ENCODE data around the gene PANK4. TPM values are rescaled to one million over a fixed set of nuclear protein-coding genes. Genes with fewer than 3 reads are reported as not detected.

Gene PANK4
- total RNA-seq, 1 experiment from 2014 or later = 32.2 TPM

DNA sequence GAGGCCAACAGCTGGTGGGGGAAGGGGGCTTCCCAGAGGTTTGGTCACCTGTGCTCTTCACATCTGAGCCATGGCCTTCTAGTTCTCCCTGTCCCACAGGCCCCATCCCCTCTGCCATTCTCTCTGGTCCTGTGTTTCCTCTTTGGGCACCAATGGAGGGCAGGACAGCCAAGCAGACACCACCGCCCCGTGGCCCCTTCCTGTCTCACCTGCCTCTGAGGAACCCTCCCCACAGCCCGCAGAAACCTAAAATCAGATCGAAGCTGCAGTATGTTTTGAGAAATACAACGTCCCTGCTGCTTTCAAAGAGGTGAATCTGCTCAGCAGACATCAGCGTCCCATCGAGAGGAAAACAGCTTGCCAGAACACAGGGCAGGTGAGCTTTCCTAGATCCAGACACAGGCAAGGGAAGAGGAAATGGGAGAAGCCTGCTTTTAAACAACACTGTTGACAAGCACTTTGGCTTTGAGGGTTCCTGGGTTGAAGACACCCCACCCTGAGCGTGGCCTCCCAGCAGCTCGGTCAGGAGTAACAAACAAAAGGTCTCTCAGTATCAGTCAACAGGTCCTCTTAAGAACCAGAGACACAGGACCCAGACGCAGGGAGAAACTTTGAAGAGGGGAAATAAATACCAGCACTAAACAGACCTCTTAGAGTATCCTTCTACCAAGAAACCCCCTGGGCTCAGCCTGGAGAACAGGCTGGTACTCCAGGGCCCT is 2.3 kb downstream of the PANK4 start:
- Histone ChIP-seq H3K79me2 (ENCODE audit: insufficient read depth, low read length) (peaks cover 25% of the 10 kb centered on the region; the same call in 1 of the 2 replicates), H4K91ac (ENCODE audit: insufficient read length, low read depth, low read length) (no peak overlapping the region), H3K79me1 (ENCODE audit: insufficient read depth, low read depth, low read length, poor library complexity, severe bottlenecking) (peaks cover 16% of the 10 kb centered on the region), H4K20me1 (ENCODE audit: control insufficient read depth, insufficient read depth, insufficient read length) (no peaks in the 10 kb centered on the region), H3K18ac (ENCODE audit: insufficient read length, low read depth, low read length) (no peak overlapping the region), H3K27ac (ENCODE audit: insufficient read length, low read depth, low read length) (no peak overlapping the region), H3K9ac (ENCODE audit: extremely low read depth, insufficient read length, low read length) (no peak overlapping the region), H2BK5ac (ENCODE audit: insufficient read length, low read length) (no peak overlapping the region), H2BK12ac (ENCODE audit: insufficient read length, low read depth, low read length) (no peak overlapping the region), H3K23me2 (ENCODE audit: insufficient read length, low read depth, low read length, poor library complexity, severe bottlenecking) (peaks cover 11% of the 10 kb centered on the region), H4K8ac (replicated peaks; ENCODE audit: insufficient read length, low read depth, low read length) (no peak overlapping the region), H4K5ac (ENCODE audit: insufficient read length, low read depth, low read length) (no peak overlapping the region), H3K4me1 (ENCODE audit: insufficient read depth, low read length) (peaks cover 2% of the 10 kb centered on the region; the same call in 1 of the 2 replicates), H3K4me2 (ENCODE audit: insufficient read depth, insufficient read length, low read length) (no peak overlapping the region), H3K27me3 (ENCODE audit: insufficient read depth, low read length) (peaks cover 18% of the 10 kb centered on the region; the same call in 1 of the 2 replicates), H3K23ac (ENCODE audit: insufficient read length, low read depth, low read length) (no peak overlapping the region), H3K9me3 (ENCODE audit: control insufficient read depth, low read depth, low read length) (no peaks in the 10 kb centered on the region), H2BK120ac (ENCODE audit: low read depth, low read length, poor library complexity, severe bottlenecking) (no peak overlapping the region), H3K56ac (ENCODE audit: insufficient read length, low read depth, low read length) (no peak overlapping the region), H2BK15ac (ENCODE audit: low read depth, low read length) (no peak overlapping the region), H2AFZ (ENCODE audit: low read length) (no peak overlapping the region), H2AK5ac (ENCODE audit: insufficient read length, low read length) (no peak overlapping the region), H3T11ph (ENCODE audit: low read length) (no peak overlapping the region), H2BK20ac (ENCODE audit: low read depth, low read length, poor library complexity, severe bottlenecking) (no peak overlapping the region), H3K4ac (ENCODE audit: low read depth, low read length) (no peak overlapping the region), H3K14ac (ENCODE audit: insufficient read depth, low read length) (no peak overlapping the region)
- no peak for DNase-seq
- Mint-ChIP-seq H3K4me1 (peaks cover 25 to 29% of the 10 kb centered on the region in 2 experiments), H3K36me3 (ENCODE audit: insufficient read depth in 1 of 3, low read depth in 3 of 3) (peaks cover 19 to 27% (median 19%) of the 10 kb centered on the region in 3 experiments), H3K27ac (peak overlapping the region in 2 of 3 experiments; percentile 40 to 57; a peak in 2 of 7 replicates), H3K4me3 (peak overlapping the region; percentile 89 to 96), H3K27me3 (ENCODE audit: low read depth) (peaks cover 24% of the 10 kb centered on the region), H3K9me3 (no peaks in the 10 kb centered on the region; a peak in 2 of 5 replicates)
- WGBS (ENCODE audit: extremely low coverage, insufficient read length, low lambda C conversion rate) = no CpG with 5 or more reads among the region's 10 CpGs
- TF ChIP-seq, protein P1, sequence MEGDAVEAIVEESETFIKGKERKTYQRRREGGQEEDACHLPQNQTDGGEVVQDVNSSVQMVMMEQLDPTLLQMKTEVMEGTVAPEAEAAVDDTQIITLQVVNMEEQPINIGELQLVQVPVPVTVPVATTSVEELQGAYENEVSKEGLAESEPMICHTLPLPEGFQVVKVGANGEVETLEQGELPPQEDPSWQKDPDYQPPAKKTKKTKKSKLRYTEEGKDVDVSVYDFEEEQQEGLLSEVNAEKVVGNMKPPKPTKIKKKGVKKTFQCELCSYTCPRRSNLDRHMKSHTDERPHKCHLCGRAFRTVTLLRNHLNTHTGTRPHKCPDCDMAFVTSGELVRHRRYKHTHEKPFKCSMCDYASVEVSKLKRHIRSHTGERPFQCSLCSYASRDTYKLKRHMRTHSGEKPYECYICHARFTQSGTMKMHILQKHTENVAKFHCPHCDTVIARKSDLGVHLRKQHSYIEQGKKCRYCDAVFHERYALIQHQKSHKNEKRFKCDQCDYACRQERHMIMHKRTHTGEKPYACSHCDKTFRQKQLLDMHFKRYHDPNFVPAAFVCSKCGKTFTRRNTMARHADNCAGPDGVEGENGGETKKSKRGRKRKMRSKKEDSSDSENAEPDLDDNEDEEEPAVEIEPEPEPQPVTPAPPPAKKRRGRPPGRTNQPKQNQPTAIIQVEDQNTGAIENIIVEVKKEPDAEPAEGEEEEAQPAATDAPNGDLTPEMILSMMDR (conservative IDR thresholded peaks at IDR 0.05) = no peak
